Liver (tissue), 9 donors: Measurements from ENCODE around the gene KIF18B. TPM values are rescaled to one million over a fixed set of nuclear protein-coding genes. Genes with fewer than 3 reads are reported as not detected.

ENCODE experiments used
- DNase-seq: peaks from one replicate; pipeline ENCODE4 v3.0.0-alpha.2; 2017; ENCODE audit warnings: low spot score
- H3K27ac ChIP-seq, 2 donors: one replicate each; pipeline ENCODE4 v1.7.0; 2013; ENCODE audit warnings: inconsistent platforms in 2 of 2, low read length in 2 of 2, control low read depth in 1 of 2, low read depth in 1 of 2, mild to moderate bottlenecking in 1 of 2
- H3K27me3 ChIP-seq, 4 donors: one replicate each; pipeline versions ENCODE4 v1.6.1 to v1.7.0; 2013; ENCODE audit warnings: low read length in 3 of 4, inconsistent platforms in 1 of 4, mild to moderate bottlenecking in 1 of 4, moderate library complexity in 1 of 4; ENCODE audit not compliant: control insufficient read depth in 4 of 4, insufficient read depth in 4 of 4
- H3K36me3 ChIP-seq, 4 donors: one replicate each; pipeline versions ENCODE4 v1.6.1 to v1.7.0; 2013; ENCODE audit warnings: low read length in 3 of 4, mild to moderate bottlenecking in 3 of 4, low read depth in 1 of 4, moderate library complexity in 1 of 4; ENCODE audit not compliant: control insufficient read depth in 4 of 4, insufficient read depth in 3 of 4
- H3K4me1 ChIP-seq, 4 donors: one replicate each; pipeline versions ENCODE4 v1.6.1 to v1.7.0; 2013; ENCODE audit warnings: low read length in 3 of 4, mild to moderate bottlenecking in 3 of 4, moderate library complexity in 1 of 4; ENCODE audit not compliant: control insufficient read depth in 4 of 4, insufficient read depth in 4 of 4
- H3K4me3 ChIP-seq, 3 donors: one replicate each; pipeline versions ENCODE4 v1.6.1 to v1.7.0; 2013; ENCODE audit warnings: low read length in 3 of 3, control low read depth in 1 of 3, low read depth in 1 of 3, mild to moderate bottlenecking in 1 of 3
- H3K9ac ChIP-seq, 2 donors: one replicate each; pipeline ENCODE4 v1.7.0; 2013; ENCODE audit warnings: low read length in 2 of 2, mild to moderate bottlenecking in 2 of 2, moderate library complexity in 2 of 2, control low read depth in 1 of 2, low read depth in 1 of 2
- H3K9me3 ChIP-seq, 4 donors: one replicate each; pipeline versions ENCODE4 v1.6.1 to v1.7.0; 2013; ENCODE audit warnings: low read length in 3 of 4; ENCODE audit not compliant: control insufficient read depth in 4 of 4
- EGR1 ChIP-seq, 2 donors: IDR thresholded peaks; 2 replicates each; pipeline ENCODE4 v1.6.1; 2016 to 2018; ENCODE audit warnings: antibody characterized with exemption in 2 of 2, low read depth in 2 of 2
- FOXA1 ChIP-seq: IDR thresholded peaks from 2 replicates; pipeline ENCODE4 v1.6.1; 2016; ENCODE audit warnings: antibody characterized with exemption
- FOXA2 ChIP-seq: IDR thresholded peaks from 2 replicates; pipeline ENCODE4 v1.6.1; 2016; ENCODE audit warnings: antibody characterized with exemption
- GABPA ChIP-seq, 2 donors: IDR thresholded peaks in 1 of 2; conservative IDR thresholded peaks in 1 of 2; 2 replicates each; pipeline ENCODE4 v1.6.1; 2016; ENCODE audit warnings: antibody characterized with exemption in 2 of 2, mild to moderate bottlenecking in 1 of 2, moderate library complexity in 1 of 2
- HNF4A ChIP-seq, 2 donors: conservative IDR thresholded peaks; 2 replicates each; pipeline ENCODE4 v1.6.1; 2016; ENCODE audit warnings: antibody characterized with exemption in 2 of 2, mild to moderate bottlenecking in 2 of 2
- HNF4G ChIP-seq: IDR thresholded peaks from 2 replicates; pipeline ENCODE4 v1.6.1; 2016; ENCODE audit warnings: antibody characterized with exemption
- JUND ChIP-seq, 2 donors: IDR thresholded peaks; 2 replicates each; pipeline ENCODE4 v1.6.1; 2016; ENCODE audit warnings: antibody characterized with exemption in 2 of 2
- NR2F2 ChIP-seq: IDR thresholded peaks from 2 replicates; pipeline ENCODE4 v1.6.1; 2016; ENCODE audit warnings: antibody characterized with exemption
- RAD21 ChIP-seq, 2 donors: IDR thresholded peaks; 2 replicates each; pipeline ENCODE4 v1.6.1; 2016; ENCODE audit warnings: antibody characterized with exemption in 2 of 2, mild to moderate bottlenecking in 2 of 2
- RXRA ChIP-seq, 2 donors: IDR thresholded peaks; 2 replicates each; pipeline ENCODE4 v1.6.1; 2017 to 2018; ENCODE audit warnings: antibody characterized with exemption in 2 of 2, mild to moderate bottlenecking in 1 of 2
- SP1 ChIP-seq: IDR thresholded peaks from 2 replicates; pipeline ENCODE4 v1.6.1; 2018; ENCODE audit warnings: antibody characterized with exemption, mild to moderate bottlenecking
- TAF1 ChIP-seq: conservative IDR thresholded peaks from 2 replicates; pipeline ENCODE4 v1.6.1; 2016; ENCODE audit warnings: antibody characterized with exemption, mild to moderate bottlenecking
- YY1 ChIP-seq: IDR thresholded peaks from 2 replicates; pipeline ENCODE4 v1.6.1; 2016; ENCODE audit warnings: antibody characterized with exemption, mild to moderate bottlenecking
- WGBS: extraction: QIAGEN DNeasy Blood & Tissue Kit; methylation state at CpG from one replicate; pipeline ENCODE4 v1.1.7; 2013; 5-methylcytosine and 5-hydroxymethylcytosine counted together
- polyA plus RNA-seq, 2 donors: library from polyadenylated mRNA; stranded (reverse) in 1 of 2; unstranded in 1 of 2; fragments of 200-250 nt in 1 of 2; fragments of >200 nt in 1 of 2; fragmentation: Nextera tagmentation in 1 of 2; extraction: Ambion mirVana in 1 of 2; gene quantifications; one replicate each; pipeline versions ENCODE4 v1.2.1 to v1.2.3, GENCODE V29; 2013 to 2015
- total RNA-seq, 2 donors: library from RNA; depleted of rRNA; stranded (reverse); fragments of >200 nt; gene quantifications; one replicate each; pipeline ENCODE4 v1.2.3, GENCODE V29; 2014
- TF ChIP-seq, protein P1 (sequence below): IDR thresholded peaks from 2 replicates; pipeline ENCODE4 v1.6.1; 2016; ENCODE audit warnings: antibody characterized with exemption
- TF ChIP-seq, protein P2 (sequence below): IDR thresholded peaks from 2 replicates; pipeline ENCODE4 v1.6.1; 2016; ENCODE audit warnings: antibody characterized with exemption
- TF ChIP-seq, protein P3 (sequence below): IDR thresholded peaks from 2 replicates; pipeline ENCODE4 v1.6.1; 2016; ENCODE audit warnings: antibody characterized with exemption, mild to moderate bottlenecking
- TF ChIP-seq, protein P4 (sequence below): IDR thresholded peaks from 2 replicates; pipeline ENCODE4 v1.6.1; 2016; ENCODE audit warnings: antibody characterized with exemption
- TF ChIP-seq, protein P5 (sequence below): fragments of 150-350 bp; IDR thresholded peaks from 2 replicates; pipeline ENCODE4 v1.5.1; 2017; ENCODE audit warnings: improper control_type of control experiment, low read depth, low read length; ENCODE audit not compliant: missing input control
- donor health status: healthy.
- donor health status: healthy.
- donor health status: healthy.
- donor health status: healthy.
- donor health status: healthy.

KIF18B gene
- total and polyA plus RNA-seq, 4 donors, result under 0.01 to 11.9 (median 0.48) TPM

DNA sequence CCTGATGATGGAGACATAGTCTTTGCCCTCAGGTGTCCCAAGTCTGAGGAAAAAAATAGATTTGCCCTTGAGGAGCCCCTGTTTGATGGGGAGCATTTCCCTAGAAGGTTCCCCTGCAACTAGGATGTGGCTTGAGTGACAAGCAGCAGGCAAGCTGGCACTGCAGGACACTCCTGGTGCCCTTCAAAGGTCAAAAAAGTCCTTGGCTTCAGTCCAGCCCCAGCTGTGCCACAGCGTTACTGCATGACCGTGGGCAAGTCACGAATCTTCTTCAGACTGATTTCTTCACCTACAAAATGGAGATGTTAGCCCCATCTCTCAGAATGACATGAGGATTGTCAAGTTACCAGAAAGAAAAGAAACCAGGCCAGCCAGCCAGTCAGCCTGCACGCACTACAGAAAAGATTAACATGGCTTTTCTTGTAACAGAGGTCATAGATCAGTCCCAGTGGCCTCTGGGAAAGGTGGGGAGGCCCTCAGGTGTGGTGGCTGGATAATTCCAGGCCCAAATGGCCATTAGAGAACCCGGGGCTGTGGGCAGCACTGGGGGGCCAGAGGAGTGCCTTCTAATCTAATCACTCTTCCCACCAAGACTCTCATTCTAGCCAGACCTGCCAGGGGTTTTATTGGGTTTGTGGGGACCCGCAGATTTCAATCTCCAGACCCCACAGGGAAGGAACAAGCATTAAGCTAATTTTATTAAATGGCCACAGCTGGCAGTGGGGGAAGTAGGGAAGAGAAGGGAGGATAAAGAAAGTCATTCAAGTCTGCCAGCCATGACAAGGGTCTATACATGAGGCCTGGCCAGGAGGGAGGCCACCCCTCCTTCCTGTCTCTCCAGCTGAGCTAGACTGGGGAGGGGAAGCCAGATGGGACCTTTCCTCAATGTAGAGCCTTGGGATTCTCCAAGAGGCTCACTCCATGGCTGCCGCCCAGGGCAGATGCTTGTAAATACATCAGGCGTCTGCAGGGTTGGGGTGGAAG is 9.7 kb upstream of the KIF18B start:
- DNase-seq, result no peak
- Histone ChIP-seq H3K36me3 (no peaks in the 10 kb centered on the region), H3K27me3 (peaks cover 0 to 4% (median 1%) of the 10 kb centered on the region in 4 donors), H3K9ac (no peak overlapping the region), H3K4me3 (no peak overlapping the region), H3K27ac (no peak overlapping the region), H3K4me1 (peaks cover 0 to 4% (median 2%) of the 10 kb centered on the region in 4 donors), H3K9me3 (no peaks in the 10 kb centered on the region)
- 67% methylated on average over 8 of the region's 8 CpGs for WGBS
- TF ChIP-seq TAF1, result no peak
- TF ChIP-seq HNF4A (conservative IDR thresholded peaks at IDR 0.05), result peak; percentile 4 to 9
- TF ChIP-seq RXRA (IDR thresholded peaks at IDR 0.05), result peak in 1 of 2 donors; percentile 9

DNA sequence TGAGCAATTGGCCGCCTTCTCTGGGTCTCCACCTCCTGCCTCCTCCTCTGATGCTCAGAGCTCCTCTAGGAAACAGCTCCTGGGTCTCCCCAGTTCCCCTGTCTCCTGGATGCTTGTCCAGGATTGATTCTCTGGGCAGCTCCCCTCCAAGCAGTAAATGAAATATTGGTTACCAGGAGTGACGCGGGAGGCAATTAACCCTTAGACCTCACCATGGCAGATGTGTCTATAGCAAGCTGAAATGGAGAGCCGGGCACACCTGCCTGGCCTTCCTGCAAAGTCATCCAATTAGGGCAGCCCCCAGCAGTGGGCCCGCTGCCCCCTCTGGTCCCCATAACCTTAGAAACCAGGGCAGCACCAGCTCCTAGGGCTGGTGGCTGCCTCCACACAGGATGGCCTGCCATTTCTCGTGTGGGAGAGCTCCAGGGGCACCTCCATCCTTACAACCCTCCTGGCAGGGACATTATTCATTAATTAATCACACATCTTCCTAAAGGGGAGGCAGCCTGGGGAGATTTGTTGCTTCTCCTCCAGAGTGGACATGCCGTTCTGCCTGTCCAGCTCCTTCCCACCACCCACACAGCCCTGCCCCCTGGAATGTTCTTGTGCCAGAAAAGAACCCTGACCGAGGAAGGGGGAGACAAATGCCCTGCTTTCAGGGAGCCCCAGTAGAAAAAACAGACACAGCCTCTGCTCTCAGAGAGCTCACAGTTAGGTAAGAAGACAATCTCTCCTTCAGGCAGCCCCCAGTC is 8.3 kb upstream of the KIF18B start:
- TF ChIP-seq YY1 (no peak), HNF4A (conservative IDR thresholded peaks at IDR 0.05) (no peak), HNF4G (no peak), FOXA1 (no peak), NR2F2 (no peak), RXRA (IDR thresholded peaks at IDR 0.05) (no peak), RAD21 (IDR thresholded peaks at IDR 0.05) (no peak), JUND (IDR thresholded peaks at IDR 0.05) (no peak), SP1 (no peak), EGR1 (IDR thresholded peaks at IDR 0.05; ENCODE audit: low read depth in 2 of 2) (no peak), FOXA2 (no peak), GABPA (IDR thresholded peaks at IDR 0.05 in 1 of 2, conservative IDR thresholded peaks at IDR 0.05 in 1 of 2) (no peak), TAF1 (no peak)
- TF ChIP-seq, protein P1, sequence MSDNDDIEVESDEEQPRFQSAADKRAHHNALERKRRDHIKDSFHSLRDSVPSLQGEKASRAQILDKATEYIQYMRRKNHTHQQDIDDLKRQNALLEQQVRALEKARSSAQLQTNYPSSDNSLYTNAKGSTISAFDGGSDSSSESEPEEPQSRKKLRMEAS, result no peak
- TF ChIP-seq, protein P2, sequence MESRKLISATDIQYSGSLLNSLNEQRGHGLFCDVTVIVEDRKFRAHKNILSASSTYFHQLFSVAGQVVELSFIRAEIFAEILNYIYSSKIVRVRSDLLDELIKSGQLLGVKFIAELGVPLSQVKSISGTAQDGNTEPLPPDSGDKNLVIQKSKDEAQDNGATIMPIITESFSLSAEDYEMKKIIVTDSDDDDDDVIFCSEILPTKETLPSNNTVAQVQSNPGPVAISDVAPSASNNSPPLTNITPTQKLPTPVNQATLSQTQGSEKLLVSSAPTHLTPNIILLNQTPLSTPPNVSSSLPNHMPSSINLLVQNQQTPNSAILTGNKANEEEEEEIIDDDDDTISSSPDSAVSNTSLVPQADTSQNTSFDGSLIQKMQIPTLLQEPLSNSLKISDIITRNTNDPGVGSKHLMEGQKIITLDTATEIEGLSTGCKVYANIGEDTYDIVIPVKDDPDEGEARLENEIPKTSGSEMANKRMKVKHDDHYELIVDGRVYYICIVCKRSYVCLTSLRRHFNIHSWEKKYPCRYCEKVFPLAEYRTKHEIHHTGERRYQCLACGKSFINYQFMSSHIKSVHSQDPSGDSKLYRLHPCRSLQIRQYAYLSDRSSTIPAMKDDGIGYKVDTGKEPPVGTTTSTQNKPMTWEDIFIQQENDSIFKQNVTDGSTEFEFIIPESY, result no peak
- TF ChIP-seq, protein P3, sequence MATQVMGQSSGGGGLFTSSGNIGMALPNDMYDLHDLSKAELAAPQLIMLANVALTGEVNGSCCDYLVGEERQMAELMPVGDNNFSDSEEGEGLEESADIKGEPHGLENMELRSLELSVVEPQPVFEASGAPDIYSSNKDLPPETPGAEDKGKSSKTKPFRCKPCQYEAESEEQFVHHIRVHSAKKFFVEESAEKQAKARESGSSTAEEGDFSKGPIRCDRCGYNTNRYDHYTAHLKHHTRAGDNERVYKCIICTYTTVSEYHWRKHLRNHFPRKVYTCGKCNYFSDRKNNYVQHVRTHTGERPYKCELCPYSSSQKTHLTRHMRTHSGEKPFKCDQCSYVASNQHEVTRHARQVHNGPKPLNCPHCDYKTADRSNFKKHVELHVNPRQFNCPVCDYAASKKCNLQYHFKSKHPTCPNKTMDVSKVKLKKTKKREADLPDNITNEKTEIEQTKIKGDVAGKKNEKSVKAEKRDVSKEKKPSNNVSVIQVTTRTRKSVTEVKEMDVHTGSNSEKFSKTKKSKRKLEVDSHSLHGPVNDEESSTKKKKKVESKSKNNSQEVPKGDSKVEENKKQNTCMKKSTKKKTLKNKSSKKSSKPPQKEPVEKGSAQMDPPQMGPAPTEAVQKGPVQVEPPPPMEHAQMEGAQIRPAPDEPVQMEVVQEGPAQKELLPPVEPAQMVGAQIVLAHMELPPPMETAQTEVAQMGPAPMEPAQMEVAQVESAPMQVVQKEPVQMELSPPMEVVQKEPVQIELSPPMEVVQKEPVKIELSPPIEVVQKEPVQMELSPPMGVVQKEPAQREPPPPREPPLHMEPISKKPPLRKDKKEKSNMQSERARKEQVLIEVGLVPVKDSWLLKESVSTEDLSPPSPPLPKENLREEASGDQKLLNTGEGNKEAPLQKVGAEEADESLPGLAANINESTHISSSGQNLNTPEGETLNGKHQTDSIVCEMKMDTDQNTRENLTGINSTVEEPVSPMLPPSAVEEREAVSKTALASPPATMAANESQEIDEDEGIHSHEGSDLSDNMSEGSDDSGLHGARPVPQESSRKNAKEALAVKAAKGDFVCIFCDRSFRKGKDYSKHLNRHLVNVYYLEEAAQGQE, result no peak
- TF ChIP-seq, protein P4, sequence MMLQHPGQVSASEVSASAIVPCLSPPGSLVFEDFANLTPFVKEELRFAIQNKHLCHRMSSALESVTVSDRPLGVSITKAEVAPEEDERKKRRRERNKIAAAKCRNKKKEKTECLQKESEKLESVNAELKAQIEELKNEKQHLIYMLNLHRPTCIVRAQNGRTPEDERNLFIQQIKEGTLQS, result no peak
- TF ChIP-seq, protein P5, sequence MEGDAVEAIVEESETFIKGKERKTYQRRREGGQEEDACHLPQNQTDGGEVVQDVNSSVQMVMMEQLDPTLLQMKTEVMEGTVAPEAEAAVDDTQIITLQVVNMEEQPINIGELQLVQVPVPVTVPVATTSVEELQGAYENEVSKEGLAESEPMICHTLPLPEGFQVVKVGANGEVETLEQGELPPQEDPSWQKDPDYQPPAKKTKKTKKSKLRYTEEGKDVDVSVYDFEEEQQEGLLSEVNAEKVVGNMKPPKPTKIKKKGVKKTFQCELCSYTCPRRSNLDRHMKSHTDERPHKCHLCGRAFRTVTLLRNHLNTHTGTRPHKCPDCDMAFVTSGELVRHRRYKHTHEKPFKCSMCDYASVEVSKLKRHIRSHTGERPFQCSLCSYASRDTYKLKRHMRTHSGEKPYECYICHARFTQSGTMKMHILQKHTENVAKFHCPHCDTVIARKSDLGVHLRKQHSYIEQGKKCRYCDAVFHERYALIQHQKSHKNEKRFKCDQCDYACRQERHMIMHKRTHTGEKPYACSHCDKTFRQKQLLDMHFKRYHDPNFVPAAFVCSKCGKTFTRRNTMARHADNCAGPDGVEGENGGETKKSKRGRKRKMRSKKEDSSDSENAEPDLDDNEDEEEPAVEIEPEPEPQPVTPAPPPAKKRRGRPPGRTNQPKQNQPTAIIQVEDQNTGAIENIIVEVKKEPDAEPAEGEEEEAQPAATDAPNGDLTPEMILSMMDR, result no peak
- Histone ChIP-seq H3K27me3 (peaks cover 0 to 4% (median 0%) of the 10 kb centered on the region in 4 donors), H3K9me3 (no peaks in the 10 kb centered on the region), H3K4me3 (no peak overlapping the region), H3K36me3 (no peaks in the 10 kb centered on the region), H3K27ac (no peak overlapping the region), H3K9ac (no peak overlapping the region), H3K4me1 (peaks cover 0 to 4% (median 2%) of the 10 kb centered on the region in 4 donors)
- no peak for DNase-seq
- 83% methylated on average over 8 of the region's 8 CpGs for WGBS
